ENCODE results near the gene VGLL1. TPM values are rescaled to one million over a fixed set of nuclear protein-coding genes. Genes with fewer than 3 reads are reported as not detected.

Gene VGLL1
- total RNA-seq, 1 experiment from 2014 or later: not detected

- DNase-seq (ENCODE audit: low read depth, low spot score) (no peak), ATAC-seq (no peak)
- TF ChIP-seq CTCF (IDR thresholded peaks at IDR 0.05) (no peak), REST (IDR thresholded peaks at IDR 0.05; ENCODE audit: insufficient read depth in 1 of 2, low read depth in 2 of 2, low read length in 1 of 2) (no peak), SIN3A (IDR thresholded peaks at IDR 0.05; ENCODE audit: borderline replicate concordance, insufficient read depth, low read depth, low read length) (no peak), TCF7L2 (IDR thresholded peaks at IDR 0.05; ENCODE audit: low read depth, low read length) (no peak), POLR2AphosphoS5 (IDR thresholded peaks at IDR 0.05; ENCODE audit: low read depth, low read length) (no peak)
- intact Hi-C loops (cut with micrococcal nuclease; ENCODE audit: unreplicated experiment): no loop called here
- Histone ChIP-seq H3K9me3 (ENCODE audit: control insufficient read depth, insufficient read depth, low read depth, low read length) (no peaks in the 10 kb centered on the region), H3K36me3 (ENCODE audit: control insufficient read depth, insufficient read depth, low read length) (no peaks in the 10 kb centered on the region), H3K27ac (ENCODE audit: low read length) (no peak overlapping the region), H3K27me3 (ENCODE audit: control insufficient read depth, insufficient read depth, low read length) (no peaks in the 10 kb centered on the region; the same call in 1 of the 2 replicates), H3K4me3 (ENCODE audit: low read depth in 2 of 2, low read length in 2 of 2) (no peak overlapping the region), H3K4me1 (ENCODE audit: control insufficient read depth, insufficient read depth, low read length) (no peaks in the 10 kb centered on the region)
- BruUV-seq (replicated peaks): no TSS peak
- in situ Hi-C loops (cut with HindIII; ENCODE audit: low pct_unique_long_range_greater_than_20kb, low sequenced_read_pairs): no loop called here
- ChIA-PET POLR2A (no interaction called here), CTCF (no interaction called here)
These were observed 65.9 kb downstream of the VGLL1 start for GRCh38 chrX:136597954-136598353.

- CTCF ChIA-PET: no interaction called here
- ATAC-seq: no peak
These were observed 66.6 kb downstream of the VGLL1 start for GRCh38 chrX:136598631-136599030.

More at GRCh38 chrX:136598631-136599030, 66.6 kb downstream of the VGLL1 start:
- no peak for DNase-seq (ENCODE audit: low read depth, low spot score)
- no peaks in the 10 kb centered on the region for H3K9me3 ChIP-seq (ENCODE audit: control insufficient read depth, insufficient read depth, low read depth, low read length)
- H3K36me3 ChIP-seq (ENCODE audit: control insufficient read depth, insufficient read depth, low read length): no peaks in the 10 kb centered on the region
- TF ChIP-seq TCF7L2 (IDR thresholded peaks at IDR 0.05; ENCODE audit: low read depth, low read length) (no peak), CTCF (IDR thresholded peaks at IDR 0.05) (no peak), POLR2AphosphoS5 (IDR thresholded peaks at IDR 0.05; ENCODE audit: low read depth, low read length) (no peak), REST (IDR thresholded peaks at IDR 0.05; ENCODE audit: insufficient read depth in 1 of 2, low read depth in 2 of 2, low read length in 1 of 2) (no peak), SIN3A (IDR thresholded peaks at IDR 0.05; ENCODE audit: borderline replicate concordance, insufficient read depth, low read depth, low read length) (no peak)
- no TSS peak for BruUV-seq (replicated peaks)
- H3K4me3 ChIP-seq (ENCODE audit: low read depth in 2 of 2, low read length in 2 of 2): no peak overlapping the region
- no peak overlapping the region for H3K27ac ChIP-seq (ENCODE audit: low read length)
- POLR2A ChIA-PET: no interaction called here
- intact Hi-C loops (cut with micrococcal nuclease; ENCODE audit: unreplicated experiment) (no loop called here), in situ Hi-C loops (cut with HindIII; ENCODE audit: low pct_unique_long_range_greater_than_20kb, low sequenced_read_pairs) (no loop called here)
- H3K27me3 ChIP-seq (ENCODE audit: control insufficient read depth, insufficient read depth, low read length): no peaks in the 10 kb centered on the region; the same call in 1 of the 2 replicates
- H3K4me1 ChIP-seq (ENCODE audit: control insufficient read depth, insufficient read depth, low read length): no peaks in the 10 kb centered on the region
